Hindlimb muscle (tissue), 1 donor: ENCODE measurements around the gene BRIP1. TPM values are rescaled to one million over a fixed set of nuclear protein-coding genes. Genes with fewer than 3 reads are reported as not detected.
"Not testable (repeated sequence)": the region's sequence is repeated elsewhere in the genome, so short reads cannot be mapped to it uniquely, and the experiment has no call there.

Experiments used
- DNase-seq: peaks from one replicate; pipeline ENCODE4 v3.0.0-alpha.2; 2013
- polyA plus RNA-seq: library from polyadenylated mRNA; unstranded; fragments of 120-200 nt; gene quantifications from one replicate; pipeline ENCODE4 v1.2.1, GENCODE V29; 2013; ENCODE audit not compliant: insufficient read length

Gene BRIP1
- polyA plus RNA-seq, 1 donor, result 4.3 TPM

DNA sequence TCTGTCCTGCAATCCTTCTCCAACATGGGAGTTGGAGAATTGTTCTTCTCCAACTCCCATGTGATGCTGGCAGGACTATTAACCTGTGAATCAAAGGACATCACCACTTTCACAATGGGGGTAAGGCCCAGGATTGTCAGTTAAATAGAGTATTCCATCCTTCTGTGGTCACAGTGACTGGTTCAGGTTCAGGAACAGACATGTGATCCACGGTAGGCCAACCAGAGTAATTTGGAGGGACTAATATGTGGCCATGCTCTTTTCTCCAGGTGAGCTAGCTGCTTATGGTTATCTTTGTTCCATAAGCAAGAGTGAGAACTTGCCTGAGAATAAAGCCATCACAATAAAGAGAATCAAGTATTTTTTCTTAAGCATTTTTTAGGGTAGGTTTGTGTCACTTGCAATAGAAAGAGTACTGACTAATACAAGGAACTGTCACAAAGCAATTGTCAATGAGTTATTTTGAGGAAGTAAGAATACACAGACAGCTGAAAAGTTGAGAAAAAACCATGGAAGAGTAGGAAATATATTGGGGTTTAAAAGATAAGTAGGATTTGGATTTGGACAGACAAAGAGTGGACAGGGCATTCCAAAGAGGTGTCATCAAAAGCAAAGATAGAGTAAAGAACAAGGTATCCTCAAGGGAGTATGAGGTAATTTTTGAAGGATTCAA is 63.4 kb downstream of the BRIP1 start:
- DNase-seq, result no peak

GRCh38 chr17:61797283-61797682 is 66.0 kb downstream of the BRIP1 start:
- DNase-seq, result no peak

DNA sequence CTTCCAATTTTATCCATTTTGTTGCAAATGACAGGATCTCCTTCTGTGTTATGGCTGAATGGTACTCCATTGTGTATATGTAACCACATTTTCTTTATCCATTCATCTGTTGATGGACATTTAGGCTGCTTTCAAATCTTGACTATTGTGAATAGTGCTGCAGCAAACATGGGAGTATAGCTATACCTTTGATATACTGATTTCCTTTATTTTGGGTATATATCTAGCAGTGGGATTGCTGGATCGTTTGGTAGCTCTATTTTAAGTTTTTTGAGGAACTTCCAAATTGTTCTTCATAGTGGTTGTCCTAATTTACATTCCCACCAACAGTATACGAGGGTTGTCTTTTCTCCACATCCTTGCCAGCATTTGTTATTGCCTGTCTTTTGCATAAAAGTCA is 67.8 kb downstream of the BRIP1 start:
- no peak for DNase-seq

DNA sequence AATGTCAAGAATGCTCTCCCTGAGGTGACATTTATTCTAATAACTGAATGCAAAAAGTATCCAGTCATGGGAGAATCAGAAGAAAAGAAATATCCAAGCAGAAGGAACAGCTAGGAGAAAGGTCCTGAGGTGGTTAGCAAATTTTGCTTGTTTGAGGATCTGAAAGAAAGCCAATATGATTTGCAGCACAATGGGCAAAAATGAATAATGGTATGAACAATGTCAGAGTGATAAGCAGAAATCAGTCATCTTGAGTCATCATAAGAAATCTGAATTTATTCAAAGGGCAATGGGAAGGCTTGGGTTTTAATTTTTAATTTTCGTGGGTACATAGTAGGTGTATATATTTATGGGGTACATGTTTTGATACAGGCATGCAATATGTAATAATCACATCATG is 68.5 kb downstream of the BRIP1 start:
- no peak for DNase-seq

DNA sequence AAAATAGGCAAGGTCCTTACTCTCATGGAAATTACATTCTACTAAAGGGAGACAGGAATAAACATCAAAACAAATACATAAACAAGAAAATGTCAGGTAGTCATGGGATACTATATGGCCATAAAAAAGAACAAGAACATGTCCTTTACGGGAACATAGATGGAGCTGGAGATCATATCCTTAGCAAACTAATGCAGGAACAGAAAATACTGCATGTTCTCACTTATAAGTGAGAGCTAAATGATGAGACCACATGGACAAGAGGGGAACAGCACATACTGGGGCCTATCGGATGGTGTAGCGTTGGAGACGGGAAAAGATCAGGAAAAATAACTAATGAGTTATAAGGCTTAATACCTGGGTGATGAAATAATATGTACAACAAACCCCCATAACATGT is 69.1 kb downstream of the BRIP1 start:
- DNase-seq, result no peak

DNA sequence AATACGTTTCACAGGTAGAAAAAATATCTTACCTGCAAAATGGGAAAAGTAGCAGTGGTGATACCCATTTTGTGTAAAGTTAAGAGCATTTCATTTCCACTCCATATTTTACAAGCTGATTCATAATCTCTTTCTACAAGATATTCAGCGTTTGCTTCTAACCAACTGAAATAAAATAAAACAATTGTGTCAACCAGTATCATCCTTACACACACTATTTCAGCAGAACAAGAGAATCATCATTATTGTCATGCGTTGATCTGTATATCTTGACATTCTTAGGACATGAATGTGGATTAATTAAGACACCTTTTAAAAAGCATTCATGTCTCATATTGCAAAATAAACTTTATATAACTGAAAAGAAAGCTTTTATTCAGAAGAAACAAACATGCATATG is 69.8 kb downstream of the BRIP1 start:
- no peak for DNase-seq

GRCh38 chr17:61789872-61790271 is 73.5 kb downstream of the BRIP1 start:
- DNase-seq, result no peak

- DNase-seq, result no peak
Observed at GRCh38 chr17:61786088-61786487, 77.2 kb downstream of the BRIP1 start.

DNA sequence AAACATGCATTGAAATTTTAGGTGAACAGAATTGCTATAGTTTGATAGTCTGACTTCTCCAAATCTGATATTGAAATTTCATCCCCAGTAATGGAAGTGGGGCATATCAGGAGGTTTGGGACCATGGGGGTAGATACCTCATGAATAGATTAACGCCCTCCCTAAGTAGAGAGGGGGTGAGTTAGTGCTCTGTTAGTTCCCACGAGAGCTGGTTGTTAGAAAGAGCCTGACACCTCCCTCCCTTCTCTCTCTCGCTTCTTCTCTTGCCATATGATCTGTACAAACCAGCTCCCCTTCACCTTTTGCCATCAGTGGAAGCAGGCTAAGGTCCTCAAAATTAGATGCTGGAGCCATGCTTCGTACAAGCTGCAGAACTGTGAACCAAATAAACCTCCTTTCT is 78.8 kb downstream of the BRIP1 start:
- no peak for DNase-seq

- DNase-seq, result no peak
Observed at GRCh38 chr17:61783556-61784304, 79.6 kb downstream of the BRIP1 start.

DNA sequence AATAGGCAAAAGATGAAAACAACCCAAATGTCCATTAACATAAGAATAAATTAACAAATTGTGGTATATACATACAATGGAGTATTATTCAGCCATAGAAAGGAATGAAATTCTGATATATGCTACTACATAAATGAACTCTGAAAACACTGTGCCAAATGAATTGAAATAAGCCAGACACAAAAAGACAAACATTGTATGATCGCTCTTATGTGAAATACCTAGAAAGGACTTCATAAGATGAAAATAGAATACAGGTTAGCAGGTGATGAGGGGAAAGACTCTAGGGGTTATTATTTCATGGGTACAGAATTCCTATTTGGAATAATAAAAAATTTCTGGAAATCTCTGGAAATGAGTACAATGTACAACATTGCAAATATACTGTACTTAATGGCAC is 80.2 kb downstream of the BRIP1 start:
- DNase-seq, result no peak

GRCh38 chr17:61782683-61783082 is 80.6 kb downstream of the BRIP1 start:
- DNase-seq, result no peak

- no peak for DNase-seq
Observed at GRCh38 chr17:61775364-61775763, 88.0 kb downstream of the BRIP1 start.

- DNase-seq, result no peak
Observed at GRCh38 chr17:61774724-61775123, 88.6 kb downstream of the BRIP1 start.

GRCh38 chr17:61774087-61774486 is 89.2 kb downstream of the BRIP1 start:
- not testable (repeated sequence) for DNase-seq

DNA sequence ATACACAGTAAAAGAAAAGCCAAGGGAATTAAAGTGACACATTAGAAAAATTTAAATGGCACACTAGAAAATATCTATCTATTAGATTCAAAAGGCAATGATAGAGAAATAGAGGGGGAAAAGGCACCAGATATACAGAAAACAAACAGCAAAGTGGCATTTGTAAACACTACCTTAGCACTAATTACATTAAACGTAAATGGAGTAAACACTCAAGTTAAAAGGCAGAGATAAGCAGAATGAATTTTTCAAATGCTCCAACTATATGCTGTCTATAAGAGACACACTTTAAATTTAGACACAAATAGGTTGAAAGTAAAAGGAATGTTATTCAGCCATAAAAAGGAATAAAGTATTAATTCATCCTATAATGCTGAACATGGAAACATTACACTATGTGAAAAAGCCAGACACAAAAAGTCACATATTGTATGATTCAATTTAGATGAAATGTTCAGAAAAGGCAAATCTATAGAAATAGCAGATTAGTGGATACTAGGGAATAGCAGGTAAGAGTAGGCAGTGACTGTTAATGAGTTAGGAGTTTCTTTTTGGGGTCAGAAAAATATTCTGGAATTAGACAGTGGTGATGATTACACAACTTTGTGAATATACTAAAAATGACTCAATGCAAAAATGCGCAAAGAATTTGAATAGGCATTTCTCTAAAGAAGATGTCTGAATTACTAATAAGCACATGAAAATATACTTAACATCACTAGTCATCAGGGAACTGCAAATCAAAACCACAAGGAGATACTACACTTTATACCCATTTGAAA is 92.4 kb downstream of the BRIP1 start:
- DNase-seq, result no peak

DNA sequence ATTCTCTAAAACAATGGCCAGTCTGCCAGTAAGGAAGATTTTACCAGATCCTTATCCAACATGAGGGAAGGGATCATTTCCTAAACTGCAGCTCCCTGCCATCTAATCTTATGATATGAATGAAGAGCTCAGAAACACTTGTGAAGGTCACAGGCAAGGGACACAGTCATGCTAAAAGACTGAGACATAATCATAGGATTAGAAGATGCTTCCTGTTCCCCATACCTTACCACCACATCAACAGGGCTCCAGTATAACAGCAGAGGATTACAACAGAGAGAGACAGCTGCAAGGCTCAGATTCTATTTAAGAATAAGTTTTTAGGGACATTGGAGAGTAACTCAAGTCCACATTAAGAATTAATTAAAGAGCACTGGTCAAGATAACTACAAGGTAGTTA is 93.3 kb downstream of the BRIP1 start:
- no peak for DNase-seq

- DNase-seq, result no peak
Observed at GRCh38 chr17:61768405-61768804, 94.9 kb downstream of the BRIP1 start.

DNA sequence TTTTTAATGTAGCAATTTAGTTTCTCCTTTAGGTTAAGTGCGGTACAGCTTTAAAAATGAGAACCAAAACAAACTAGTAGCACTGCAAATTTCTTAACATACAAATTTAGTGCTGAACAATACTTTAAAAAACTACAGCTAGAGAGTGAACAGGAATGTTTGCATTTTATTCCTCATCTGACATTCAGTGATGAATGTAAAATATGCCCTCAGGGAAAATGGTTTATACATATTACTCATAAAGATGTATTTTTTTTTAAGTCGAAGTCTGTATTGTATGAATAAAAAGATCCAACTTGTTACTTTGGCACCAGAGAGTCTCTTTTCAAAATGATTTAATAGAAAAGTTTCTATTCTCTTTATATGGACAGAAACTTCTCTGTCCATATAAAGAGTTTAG is 96.8 kb downstream of the BRIP1 start:
- DNase-seq, result no peak

DNA sequence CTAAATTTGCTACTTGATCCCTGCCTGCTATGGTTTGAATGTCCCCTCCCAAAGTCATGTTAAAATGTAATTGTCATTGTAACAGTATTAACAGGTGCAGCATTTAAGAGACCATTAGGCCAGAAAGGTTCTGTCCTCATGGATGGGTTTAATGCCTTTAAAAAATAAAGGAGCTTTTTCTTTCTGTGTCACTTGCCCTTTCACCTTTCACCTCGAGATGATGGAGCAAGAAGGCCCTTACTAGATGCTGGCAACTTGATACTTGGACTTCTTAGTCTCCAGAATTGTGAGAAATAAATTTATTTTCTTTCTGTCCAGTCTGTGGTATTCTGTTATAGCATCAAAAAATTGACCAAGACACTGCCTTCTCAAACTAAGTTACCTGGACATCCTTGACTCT is 98.5 kb downstream of the BRIP1 start:
- no peak for DNase-seq

DNA sequence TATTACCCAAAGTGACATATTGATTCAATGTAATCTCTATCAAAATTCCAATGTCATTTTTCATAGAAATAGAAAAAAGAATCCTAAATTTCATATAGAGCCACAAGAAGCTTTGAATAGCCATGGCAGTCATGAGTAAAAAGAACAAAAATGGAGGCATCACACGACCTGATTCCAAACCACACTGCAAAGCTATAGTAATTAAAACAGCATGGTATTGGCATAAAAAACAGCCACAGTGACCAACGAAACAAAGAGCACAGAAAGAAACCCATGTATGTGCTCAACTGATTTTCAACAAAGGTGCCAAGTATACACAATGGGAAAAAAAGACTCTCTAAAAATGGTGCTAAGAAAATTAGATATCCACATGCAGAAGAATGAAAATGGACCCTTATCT is 101.5 kb downstream of the BRIP1 start:
- DNase-seq, result no peak

GRCh38 chr17:61759362-61759761 is 104.0 kb downstream of the BRIP1 start:
- DNase-seq, result no peak

DNA sequence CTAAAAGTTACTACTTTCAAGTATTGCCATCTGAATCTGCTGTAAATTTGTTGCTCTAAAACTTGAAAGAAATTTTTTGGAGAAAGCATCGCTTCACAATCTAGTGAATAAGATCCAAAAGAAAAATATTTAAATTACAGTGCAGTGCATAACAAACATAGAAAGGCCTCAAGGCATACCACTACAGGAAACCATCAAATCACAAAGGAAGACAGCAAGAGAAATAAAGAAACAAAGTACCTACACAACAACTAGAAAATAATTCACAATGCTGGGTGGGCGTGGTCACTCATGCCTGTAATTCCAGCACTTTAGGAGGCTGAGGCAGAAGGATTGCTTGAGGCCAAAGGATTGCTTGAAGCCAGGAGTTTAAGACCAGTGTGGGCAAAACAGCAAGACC is 104.9 kb downstream of the BRIP1 start:
- no peak for DNase-seq

GRCh38 chr17:61757168-61757567 is 106.2 kb downstream of the BRIP1 start:
- no peak for DNase-seq
